HL-60 (cell line): ENCODE results near the gene CD44.

Experiments used
- DNase-seq, 2 experiments: peaks; one replicate each; pipeline ENCODE4 v3.0.0-alpha.2; 2010 to 2020; ENCODE audit warnings: low read depth in 1 of 2, low spot score in 1 of 2
- H3K27ac ChIP-seq: fragments of 250-450 bp; sonication (Bioruptor Pico); replicated peaks from 2 replicates; pipeline ENCODE4 v1.5.1; 2020; ENCODE audit warnings: mild to moderate bottlenecking, moderate library complexity
- H3K27me3 ChIP-seq: fragments of 250-450 bp; sonication (Bioruptor Pico); 2 replicates; pipeline ENCODE4 v1.5.1; 2021; ENCODE audit warnings: mild to moderate bottlenecking, moderate library complexity; ENCODE audit not compliant: insufficient read depth, poor library complexity, severe bottlenecking
- H3K4me3 ChIP-seq: replicated peaks from 2 replicates; pipeline ENCODE4 v1.5.1; 2011; ENCODE audit warnings: mild to moderate bottlenecking, control low read depth, low read length; ENCODE audit not compliant: insufficient read depth
- GABPA ChIP-seq: IDR thresholded peaks from 2 replicates; pipeline ENCODE4 v1.6.1; 2012; ENCODE audit warnings: low read depth
- POLR2AphosphoS5 ChIP-seq: IDR thresholded peaks from 2 replicates; pipeline ENCODE4 v1.6.1; 2012; ENCODE audit warnings: low read depth
- REST ChIP-seq: IDR thresholded peaks from 2 replicates; pipeline ENCODE4 v1.6.1; 2012; ENCODE audit warnings: low read depth; ENCODE audit not compliant: insufficient replicate concordance
- SPI1 ChIP-seq: IDR thresholded peaks from 2 replicates; pipeline ENCODE4 v1.6.1; 2012; ENCODE audit warnings: low read depth, mild to moderate bottlenecking, borderline replicate concordance
- TF ChIP-seq, protein P1 (sequence below): IDR thresholded peaks from one replicate; pipeline ENCODE4 v1.5.1; 2011; ENCODE audit warnings: low read length, control low read depth, inconsistent platforms; ENCODE audit not compliant: insufficient read depth

Gene CD44

GRCh38 chr11:35230388-35230787 lies 91.4 kb downstream of the CD44 start:
- TF ChIP-seq REST (no peak), SPI1 (no peak), GABPA (no peak), POLR2AphosphoS5 (no peak)
- TF ChIP-seq, protein P1, sequence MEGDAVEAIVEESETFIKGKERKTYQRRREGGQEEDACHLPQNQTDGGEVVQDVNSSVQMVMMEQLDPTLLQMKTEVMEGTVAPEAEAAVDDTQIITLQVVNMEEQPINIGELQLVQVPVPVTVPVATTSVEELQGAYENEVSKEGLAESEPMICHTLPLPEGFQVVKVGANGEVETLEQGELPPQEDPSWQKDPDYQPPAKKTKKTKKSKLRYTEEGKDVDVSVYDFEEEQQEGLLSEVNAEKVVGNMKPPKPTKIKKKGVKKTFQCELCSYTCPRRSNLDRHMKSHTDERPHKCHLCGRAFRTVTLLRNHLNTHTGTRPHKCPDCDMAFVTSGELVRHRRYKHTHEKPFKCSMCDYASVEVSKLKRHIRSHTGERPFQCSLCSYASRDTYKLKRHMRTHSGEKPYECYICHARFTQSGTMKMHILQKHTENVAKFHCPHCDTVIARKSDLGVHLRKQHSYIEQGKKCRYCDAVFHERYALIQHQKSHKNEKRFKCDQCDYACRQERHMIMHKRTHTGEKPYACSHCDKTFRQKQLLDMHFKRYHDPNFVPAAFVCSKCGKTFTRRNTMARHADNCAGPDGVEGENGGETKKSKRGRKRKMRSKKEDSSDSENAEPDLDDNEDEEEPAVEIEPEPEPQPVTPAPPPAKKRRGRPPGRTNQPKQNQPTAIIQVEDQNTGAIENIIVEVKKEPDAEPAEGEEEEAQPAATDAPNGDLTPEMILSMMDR: no peak
- no peak overlapping the region for H3K4me3 ChIP-seq
- no peaks in the 10 kb centered on the region for H3K27me3 ChIP-seq
- no peak for DNase-seq
- no peak overlapping the region for H3K27ac ChIP-seq

DNA sequence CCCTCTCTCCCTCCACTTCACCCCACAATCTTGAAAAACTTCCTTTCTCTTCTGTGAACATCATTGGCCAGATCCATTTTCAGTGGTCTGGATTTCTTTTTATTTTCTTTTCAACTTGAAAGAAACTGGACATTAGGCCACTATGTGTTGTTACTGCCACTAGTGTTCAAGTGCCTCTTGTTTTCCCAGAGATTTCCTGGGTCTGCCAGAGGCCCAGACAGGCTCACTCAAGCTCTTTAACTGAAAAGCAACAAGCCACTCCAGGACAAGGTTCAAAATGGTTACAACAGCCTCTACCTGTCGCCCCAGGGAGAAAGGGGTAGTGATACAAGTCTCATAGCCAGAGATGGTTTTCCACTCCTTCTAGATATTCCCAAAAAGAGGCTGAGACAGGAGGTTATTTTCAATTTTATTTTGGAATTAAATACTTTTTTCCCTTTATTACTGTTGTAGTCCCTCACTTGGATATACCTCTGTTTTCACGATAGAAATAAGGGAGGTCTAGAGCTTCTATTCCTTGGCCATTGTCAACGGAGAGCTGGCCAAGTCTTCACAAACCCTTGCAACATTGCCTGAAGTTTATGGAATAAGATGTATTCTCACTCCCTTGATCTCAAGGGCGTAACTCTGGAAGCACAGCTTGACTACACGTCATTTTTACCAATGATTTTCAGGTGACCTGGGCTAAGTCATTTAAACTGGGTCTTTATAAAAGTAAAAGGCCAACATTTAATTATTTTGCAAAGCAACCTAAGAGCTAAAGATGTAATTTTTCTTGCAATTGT lies 92.3 kb downstream of the CD44 start:
- DNase-seq: no peak
- H3K27me3 ChIP-seq: no peaks in the 10 kb centered on the region
- TF ChIP-seq REST (no peak), SPI1 (no peak), POLR2AphosphoS5 (no peak), GABPA (no peak)
- TF ChIP-seq, protein P1: no peak
- no peak overlapping the region for H3K4me3 ChIP-seq
- no peak overlapping the region for H3K27ac ChIP-seq

DNA sequence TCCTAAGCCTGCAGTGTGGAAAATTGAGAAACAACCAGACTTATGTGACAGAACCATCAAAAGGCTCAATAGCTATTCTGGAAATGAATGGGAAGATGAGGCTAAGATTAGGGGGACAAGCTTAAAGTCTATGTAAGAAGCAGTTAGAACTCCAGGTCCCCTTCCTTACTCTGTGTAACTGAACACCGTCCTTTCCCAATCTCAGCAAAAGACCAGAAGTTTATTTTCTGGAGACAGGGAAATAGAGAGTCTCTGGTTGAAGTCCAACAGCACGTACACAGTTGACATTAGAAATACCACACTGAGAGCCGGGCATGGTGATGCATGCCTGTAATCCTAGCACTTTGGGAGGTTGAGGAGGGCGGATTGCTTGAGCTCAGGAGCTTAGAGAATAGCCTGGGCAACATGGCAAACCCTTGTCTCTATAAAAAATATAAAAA lies 93.9 kb downstream of the CD44 start:
- Histone ChIP-seq H3K4me3 (no peak overlapping the region), H3K27me3 (no peaks in the 10 kb centered on the region), H3K27ac (no peak overlapping the region)
- TF ChIP-seq REST (no peak), SPI1 (no peak), GABPA (no peak)
- TF ChIP-seq, protein P1: no peak
- no peak for DNase-seq
